Aorta (tissue), 5 donors: Measurements from ENCODE around the gene OR51A2. TPM values are rescaled to one million over a fixed set of nuclear protein-coding genes. Genes with fewer than 3 reads are reported as not detected.
"Not testable (repeated sequence)": the region's sequence is repeated elsewhere in the genome, so short reads cannot be mapped to it uniquely, and the experiment has no call there.

Experiments
- ATAC-seq: fragments of 200-7000 bp; cut with Tn5 transposase; one replicate; pipeline ENCODE4 v1.9.1; 2022; ENCODE audit warnings: moderate library complexity; ENCODE audit not compliant: low FRiP score
- DNase-seq, 2 donors: peaks; one replicate each; pipeline ENCODE4 v3.0.0-alpha.2; 2020
- H3K27ac ChIP-seq, 2 donors: one replicate each; pipeline ENCODE4 v1.5.1; 2013; ENCODE audit warnings: low read length in 2 of 2, mild to moderate bottlenecking in 2 of 2, moderate library complexity in 2 of 2, control low read depth in 1 of 2, inconsistent platforms in 1 of 2, low read depth in 1 of 2
- H3K27me3 ChIP-seq, 2 donors: one replicate each; pipeline ENCODE4 v1.6.1; 2013; ENCODE audit warnings: control low read depth in 1 of 2, low read length in 1 of 2, mild to moderate bottlenecking in 1 of 2, moderate library complexity in 1 of 2; ENCODE audit not compliant: insufficient read depth in 2 of 2, control insufficient read depth in 1 of 2
- H3K36me3 ChIP-seq, 2 donors: one replicate each; pipeline ENCODE4 v1.6.1; 2013; ENCODE audit warnings: control low read depth in 1 of 2, low read length in 1 of 2, mild to moderate bottlenecking in 1 of 2; ENCODE audit not compliant: insufficient read depth in 2 of 2, control insufficient read depth in 1 of 2
- H3K4me1 ChIP-seq, 2 donors: one replicate each; pipeline ENCODE4 v1.6.1; 2013; ENCODE audit warnings: low read length in 2 of 2, control low read depth in 1 of 2, mild to moderate bottlenecking in 1 of 2, moderate library complexity in 1 of 2; ENCODE audit not compliant: insufficient read depth in 2 of 2, control insufficient read depth in 1 of 2
- H3K4me3 ChIP-seq, 2 donors: one replicate each; pipeline ENCODE4 v1.5.1; 2013; ENCODE audit warnings: low read length in 2 of 2, control low read depth in 1 of 2, mild to moderate bottlenecking in 1 of 2
- H3K9me3 ChIP-seq: one replicate; pipeline ENCODE4 v1.6.1; 2013; ENCODE audit warnings: mild to moderate bottlenecking, low read length; ENCODE audit not compliant: control insufficient read depth
- WGBS, 2 donors: extraction: QIAGEN DNeasy Blood & Tissue Kit; methylation state at CpG; one replicate each; pipeline ENCODE4 v1.1.7; 2013; 5-methylcytosine and 5-hydroxymethylcytosine counted together
- intact Hi-C, 2 donors: fragments of 100-400 bp; cut with DNase I; formaldehyde crosslinking; loops; one replicate each; pipeline versions ENCODE4 v1.14.2 to v1.15.0; 2022
- long read RNA-seq, 2 donors: library from polyadenylated mRNA; unstranded; transcript quantifications; one replicate each; pipeline ENCODE4 v2.0.0, GENCODE V29; 2020 to 2021
- polyA plus RNA-seq, 2 donors: library from polyadenylated mRNA; stranded (reverse); fragments of 200-250 nt; gene quantifications; one replicate each; pipeline ENCODE4 v1.2.3, GENCODE V29; 2013
- total RNA-seq, 2 donors: library from RNA; stranded (reverse); fragmentation: NEBNext Ultra II Directional; extraction: Animal tissue kit (Norgen Biotek cat#: 25700); gene quantifications; one replicate each; pipeline ENCODE4 v1.2.1, GENCODE V29; 2021
- donor health status: healthy with polysubstance abuse.
- donor health status: Bipolar disorder and iron deficiency.
- donor health status: DM: no; HTN: no; CAD: no.
- donor health status: DM: no; HTN: no; CAD: no.
- donor health status: DM: yes; HTN: yes; CAD: no.

OR51A2 gene, protein sequence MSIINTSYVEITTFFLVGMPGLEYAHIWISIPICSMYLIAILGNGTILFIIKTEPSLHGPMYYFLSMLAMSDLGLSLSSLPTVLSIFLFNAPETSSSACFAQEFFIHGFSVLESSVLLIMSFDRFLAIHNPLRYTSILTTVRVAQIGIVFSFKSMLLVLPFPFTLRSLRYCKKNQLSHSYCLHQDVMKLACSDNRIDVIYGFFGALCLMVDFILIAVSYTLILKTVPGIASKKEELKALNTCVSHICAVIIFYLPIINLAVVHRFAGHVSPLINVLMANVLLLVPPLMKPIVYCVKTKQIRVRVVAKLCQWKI
- total RNA-seq = not detected
- not detected for polyA plus RNA-seq
- long read RNA-seq, donor 1 = 0 reads
- long read RNA-seq, donor 2 = 0 reads

DNA sequence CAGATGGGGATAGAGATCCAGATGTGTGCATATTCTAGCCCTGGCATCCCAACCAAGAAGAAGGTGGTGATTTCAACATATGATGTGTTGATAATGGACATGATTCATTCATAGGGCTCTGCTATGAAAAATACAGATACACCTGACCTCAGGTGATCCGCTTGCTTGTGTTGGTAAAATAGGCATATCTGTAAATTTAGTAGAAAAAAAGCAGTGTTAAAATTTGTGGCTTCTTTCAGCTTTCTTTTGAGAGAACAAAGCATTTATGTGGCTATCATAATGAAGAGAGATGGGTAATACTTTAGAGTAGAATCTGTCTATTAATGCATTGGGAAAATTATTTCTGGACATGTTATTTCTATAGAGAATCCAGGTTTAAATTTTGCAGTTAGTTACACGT, at the start of gene OR51A2:
OR51A2 (minus strand) TSS at position 101 of the 400 bp plus-strand sequence; CDS start at position 101, 0 bp downstream.
- H3K27ac ChIP-seq, H3K36me3 ChIP-seq, H3K4me3 ChIP-seq, H3K9me3 ChIP-seq, intact Hi-C loops, H3K27me3 ChIP-seq, DNase-seq, H3K4me1 ChIP-seq, ATAC-seq: not testable (repeated sequence)
- 61 to 67% methylated on average over 2 of the region's 2 CpGs for WGBS, 2 donors

DNA sequence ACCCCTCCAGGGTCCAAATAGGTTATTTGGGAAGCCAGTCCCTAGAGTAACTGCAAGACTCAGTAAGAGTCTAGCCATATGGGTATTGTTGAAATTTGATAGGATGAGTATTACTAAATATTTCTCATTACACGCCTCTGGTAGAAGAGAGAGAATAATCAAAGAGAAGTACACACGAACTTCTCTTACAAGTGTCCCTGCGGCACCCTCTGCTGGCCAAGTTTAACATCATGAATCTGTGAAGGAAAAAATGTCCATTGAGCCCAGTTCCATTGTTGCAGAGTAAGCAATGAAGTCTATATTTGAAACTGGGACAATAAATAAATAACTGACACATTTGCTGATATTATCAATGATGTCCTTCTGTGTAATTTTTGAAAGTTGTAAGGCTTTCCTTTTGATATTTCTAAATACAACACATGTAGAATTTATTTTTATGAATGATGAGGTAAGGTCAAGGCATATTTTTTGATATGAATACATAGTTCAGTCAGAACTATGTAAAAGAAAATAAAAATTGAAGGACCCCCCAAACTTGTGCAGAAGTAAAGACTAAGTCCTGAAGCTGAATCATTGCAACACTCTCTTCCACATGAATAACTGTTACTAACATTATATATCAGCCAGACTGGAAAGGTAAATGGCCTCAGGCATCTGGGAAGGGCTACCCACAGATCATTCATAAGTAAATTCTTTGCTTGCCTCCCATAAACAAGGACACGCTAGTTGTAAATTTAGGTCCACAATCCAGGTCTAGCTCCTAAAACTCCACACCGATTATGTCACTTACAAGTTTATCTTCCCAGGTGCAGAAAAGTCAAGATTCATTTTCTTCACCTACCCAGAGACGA, 49.1 kb upstream of the OR51A2 start:
- intact Hi-C loops = loop anchor here (10.0 kb wide), 1 partner anchor 370 kb away; the partner anchor contains the start of gene OR51D1 (in 2 of the 2)
- H3K4me1 ChIP-seq = no peaks in the 10 kb centered on the region
- no peak for ATAC-seq
- DNase-seq = no peak
- no peaks in the 10 kb centered on the region for H3K36me3 ChIP-seq
- no peaks in the 10 kb centered on the region for H3K9me3 ChIP-seq
- H3K27me3 ChIP-seq = no peaks in the 10 kb centered on the region
- H3K27ac ChIP-seq = no peak overlapping the region
- 35 to 41% methylated on average over 6 of the region's 6 CpGs for WGBS, 2 donors
- no peak overlapping the region for H3K4me3 ChIP-seq

DNA sequence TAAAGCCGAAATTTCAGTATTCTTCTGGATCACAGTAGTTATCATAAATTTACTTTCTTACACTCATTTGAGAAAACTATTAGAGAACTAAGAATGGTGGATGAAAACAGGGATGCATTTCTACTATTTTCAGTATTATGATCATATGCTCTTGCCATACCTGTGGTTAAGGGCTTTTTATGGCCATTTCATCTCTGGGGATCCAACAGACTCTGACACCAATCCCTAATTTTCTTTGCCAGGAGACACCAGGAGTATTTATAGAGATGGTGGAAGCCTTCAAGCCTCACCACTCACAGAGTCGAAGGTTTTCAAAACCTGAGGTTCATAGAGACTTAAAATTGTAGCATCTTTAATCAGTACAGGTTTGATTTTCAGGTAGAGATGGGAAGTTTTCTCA, 39.0 kb upstream of the OR51A2 start, which contains the start of gene OR51L1:
OR51L1 (plus strand) TSS at position 301 of the 400 bp plus-strand sequence. CDS start 4,132 bp downstream, outside the sequence.
- ATAC-seq (no peak), DNase-seq (no peak)
- no peaks in the 10 kb centered on the region for H3K27me3 ChIP-seq
- H3K9me3 ChIP-seq = no peaks in the 10 kb centered on the region
- no peaks in the 10 kb centered on the region for H3K36me3 ChIP-seq
- intact Hi-C loops = no loop called here
- no peak within 1 kb of the TSS for H3K4me3 ChIP-seq
- no peak within 1 kb of the TSS for H3K27ac ChIP-seq
- H3K4me1 ChIP-seq = no peaks in the 10 kb centered on the region
- 85 to 91% methylated on average over 2 of the region's 2 CpGs for WGBS, 2 donors

DNA sequence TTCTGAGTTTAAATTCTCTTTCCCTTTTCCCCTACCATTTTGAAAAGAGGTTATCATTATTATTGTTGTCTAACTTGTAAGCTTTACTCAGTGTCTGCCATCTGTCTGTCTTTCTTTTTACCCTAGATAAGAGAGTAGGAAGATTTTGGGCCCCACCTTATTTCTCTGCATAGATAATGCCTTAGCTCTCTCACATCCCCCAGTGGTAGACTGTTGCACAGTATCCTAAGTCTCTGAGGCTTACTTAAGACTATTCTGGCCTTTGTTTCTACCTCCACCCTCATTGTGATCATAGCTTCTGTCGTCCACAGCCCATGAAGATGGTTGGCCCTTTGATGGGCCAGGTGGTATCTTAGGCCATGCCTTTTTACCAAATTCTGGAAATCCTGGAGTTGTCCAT, 35.5 kb upstream of the OR51A2 start:
- 32 to 60% methylated on average over 1 of the region's 1 CpG for WGBS, 2 donors
- ATAC-seq = no peak

DNA sequence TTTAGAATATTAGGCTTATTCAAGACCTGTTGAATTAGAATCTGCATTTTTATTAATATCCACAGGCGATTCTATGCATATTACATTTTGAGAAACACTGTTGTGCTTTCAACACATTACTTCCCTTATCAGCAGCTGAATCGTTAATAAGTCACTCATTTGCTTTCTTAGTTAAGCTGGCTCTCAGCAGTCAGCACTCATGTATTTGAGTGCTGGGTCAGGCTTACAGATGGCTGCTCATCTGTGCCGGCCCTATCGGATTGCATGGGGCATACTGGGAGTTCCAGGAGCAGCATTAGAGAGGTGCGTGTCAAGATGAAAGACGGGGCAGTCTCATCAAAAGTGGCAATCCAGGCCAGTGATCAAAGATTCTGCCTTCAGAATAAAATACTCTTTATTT, 28.3 kb upstream of the OR51A2 start:
- H3K9me3 ChIP-seq = no peaks in the 10 kb centered on the region
- WGBS, 2 donors = 67 to 75% methylated on average over 6 of the region's 6 CpGs
- ATAC-seq = no peak

More for the DNA sequence above, 35.5 kb upstream of the OR51A2 start:
- no peak overlapping the region for H3K27ac ChIP-seq
- H3K4me1 ChIP-seq = no peaks in the 10 kb centered on the region
- H3K4me3 ChIP-seq = no peak overlapping the region
- DNase-seq = no peak
- H3K9me3 ChIP-seq = no peaks in the 10 kb centered on the region
- H3K36me3 ChIP-seq = no peaks in the 10 kb centered on the region
- intact Hi-C loops = loop anchor here in 1 of 2 donors (1.0 kb wide), 1 partner anchor 8 kb away; no protein-coding TSS in a partner anchor
- no peaks in the 10 kb centered on the region for H3K27me3 ChIP-seq

DNA sequence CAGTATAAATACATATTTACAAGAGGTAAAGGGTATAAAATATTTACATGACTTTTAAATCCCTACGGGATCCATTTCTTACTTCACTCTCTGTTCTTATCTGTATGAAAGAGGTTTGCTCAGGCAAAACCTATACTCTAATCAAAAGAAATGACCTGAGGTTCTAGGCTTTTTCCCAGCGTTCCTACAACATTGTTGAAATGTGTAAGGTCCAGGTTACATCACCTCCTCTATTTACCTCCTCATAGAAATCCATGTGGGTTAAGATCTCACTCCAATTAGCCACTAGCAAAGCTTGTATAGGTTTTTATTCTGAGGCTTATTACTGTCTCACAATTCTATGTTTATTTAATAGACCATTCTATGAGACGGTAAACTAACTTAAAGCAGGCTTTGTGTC, 27.2 kb upstream of the OR51A2 start:
- H3K9me3 ChIP-seq = no peaks in the 10 kb centered on the region
- WGBS, 2 donors = 73 to 76% methylated on average over 3 of the region's 3 CpGs
- H3K4me3 ChIP-seq = no peak overlapping the region
- intact Hi-C loops = no loop called here
- ATAC-seq (no peak), DNase-seq (no peak)
- no peaks in the 10 kb centered on the region for H3K27me3 ChIP-seq
- no peaks in the 10 kb centered on the region for H3K36me3 ChIP-seq
- H3K27ac ChIP-seq = no peak overlapping the region
- H3K4me1 ChIP-seq = no peaks in the 10 kb centered on the region

More for the DNA sequence above, 28.3 kb upstream of the OR51A2 start:
- Histone ChIP-seq H3K4me1 (no peaks in the 10 kb centered on the region), H3K27ac (no peak overlapping the region), H3K27me3 (no peaks in the 10 kb centered on the region), H3K36me3 (no peaks in the 10 kb centered on the region), H3K4me3 (no peak overlapping the region)
- DNase-seq = no peak
- intact Hi-C loops = no loop called here

DNA sequence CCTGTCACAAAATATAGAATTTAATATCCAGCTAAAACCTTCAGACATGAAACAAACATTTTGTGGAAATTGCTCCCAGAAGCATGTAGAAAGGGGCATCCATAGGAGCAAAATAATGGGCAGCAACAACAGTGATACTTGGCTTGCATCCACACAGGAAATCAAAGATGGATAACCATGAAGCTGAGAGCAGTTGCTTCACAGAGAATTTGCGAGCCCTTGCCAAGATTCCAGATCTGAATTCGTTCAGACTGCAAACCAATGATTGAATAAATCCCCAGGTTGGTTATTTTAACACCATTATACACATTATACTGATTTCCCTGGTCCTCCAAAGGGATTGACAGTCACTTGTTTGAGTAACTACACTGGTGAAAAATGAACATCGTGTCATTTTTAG, 23.5 kb upstream of the OR51A2 start:
- intact Hi-C loops = no loop called here
- WGBS, 2 donors = 31 to 33% methylated on average over 3 of the region's 3 CpGs
- H3K4me3 ChIP-seq = no peak overlapping the region
- no peak overlapping the region for H3K27ac ChIP-seq
- H3K9me3 ChIP-seq = no peaks in the 10 kb centered on the region
- no peaks in the 10 kb centered on the region for H3K27me3 ChIP-seq
- DNase-seq (no peak), ATAC-seq (no peak)
- no peaks in the 10 kb centered on the region for H3K36me3 ChIP-seq
- no peaks in the 10 kb centered on the region for H3K4me1 ChIP-seq

DNA sequence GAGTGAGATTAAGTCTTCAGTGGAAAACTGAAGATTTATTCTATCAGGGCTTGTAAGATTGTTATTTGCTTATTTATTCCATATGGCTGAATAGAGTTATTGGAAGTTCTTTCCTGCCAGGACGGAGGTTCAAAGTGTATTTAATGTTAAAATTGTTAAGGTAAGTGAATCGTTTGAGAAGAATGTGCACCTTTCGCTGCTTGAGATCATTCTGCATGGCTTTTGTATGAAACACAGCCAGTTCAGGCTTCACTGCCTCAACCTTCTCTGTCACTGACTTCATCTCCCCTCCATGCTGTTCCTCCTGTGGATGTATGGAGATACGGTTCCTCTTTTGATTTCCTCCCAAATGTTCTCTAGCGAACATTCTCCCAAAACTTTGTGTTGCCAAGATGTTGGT, 19.9 kb upstream of the OR51A2 start:
- Histone ChIP-seq H3K9me3 (peaks cover 3% of the 10 kb centered on the region), H3K27ac (no peak overlapping the region), H3K36me3 (no peaks in the 10 kb centered on the region), H3K27me3 (no peaks in the 10 kb centered on the region), H3K4me3 (no peak overlapping the region), H3K4me1 (no peaks in the 10 kb centered on the region)
- no peak for DNase-seq
- intact Hi-C loops = no loop called here
- WGBS, 2 donors = 81 to 86% methylated on average over 5 of the region's 5 CpGs
- ATAC-seq = no peak
